DND-41 (cell line): ENCODE data around the gene SLC4A2.

Experiments used
- ATAC-seq: fragments of 200-7000 bp; cut with Tn5 transposase; 3 replicates; pipeline ENCODE4 v1.9.1; 2021; ENCODE audit warnings: low read depth; ENCODE audit not compliant: insufficient read depth
- DNase-seq: peaks from one replicate; pipeline ENCODE4 v3.0.0-alpha.2; 2020
- H2AFZ ChIP-seq: 2 replicates; pipeline ENCODE4 v1.6.0; 2012; ENCODE audit warnings: low read depth, low read length
- H3K27ac ChIP-seq: 2 replicates; pipeline ENCODE4 v1.5.1; 2012; ENCODE audit warnings: low read length, inconsistent platforms
- H3K27me3 ChIP-seq: fragments of 200-600 bp; sonication (generic); 2 replicates; pipeline ENCODE4 v1.6.0; 2012; ENCODE audit warnings: low read length, mild to moderate bottlenecking, inconsistent platforms; ENCODE audit not compliant: insufficient read depth, poor library complexity
- H3K36me3 ChIP-seq: 2 replicates; pipeline ENCODE4 v1.5.1; 2012; ENCODE audit warnings: low read length, inconsistent platforms; ENCODE audit not compliant: insufficient read depth
- H3K4me1 ChIP-seq: 2 replicates; pipeline ENCODE4 v1.5.1; 2012; ENCODE audit warnings: mild to moderate bottlenecking, low read length; ENCODE audit not compliant: insufficient read depth
- H3K4me2 ChIP-seq: 2 replicates; pipeline ENCODE4 v1.6.0; 2012; ENCODE audit warnings: mild to moderate bottlenecking, moderate library complexity, low read length, inconsistent platforms; ENCODE audit not compliant: insufficient read depth
- H3K4me3 ChIP-seq, 2 experiments: fragments of 200-600 bp in 1 of 2; shearing (Covaris generic) in 1 of 2; 2 replicates each; pipeline ENCODE4 v1.5.1; 2012 to 2016; ENCODE audit warnings: inconsistent platforms in 2 of 2, low read length in 2 of 2, mild to moderate bottlenecking in 2 of 2, low read depth in 1 of 2, moderate library complexity in 1 of 2
- H3K79me2 ChIP-seq: 2 replicates; pipeline ENCODE4 v1.6.0; 2012; ENCODE audit warnings: low read length, inconsistent platforms; ENCODE audit not compliant: insufficient read depth
- H3K9ac ChIP-seq: 2 replicates; pipeline ENCODE4 v1.6.0; 2012; ENCODE audit warnings: low read depth, mild to moderate bottlenecking, inconsistent platforms, low read length, moderate library complexity
- H3K9me3 ChIP-seq: 2 replicates; pipeline ENCODE4 v1.5.1; 2012; ENCODE audit warnings: low read length, moderate library complexity, mild to moderate bottlenecking, inconsistent platforms; ENCODE audit not compliant: insufficient read depth, severe bottlenecking
- H4K20me1 ChIP-seq: 2 replicates; pipeline ENCODE4 v1.6.0; 2012; ENCODE audit warnings: low read length; ENCODE audit not compliant: insufficient read depth
- CTCF ChIP-seq: IDR thresholded peaks from 2 replicates; pipeline ENCODE4 v1.5.1; 2012; ENCODE audit warnings: borderline replicate concordance, low read length, moderate library complexity, mild to moderate bottlenecking; ENCODE audit not compliant: poor library complexity, severe bottlenecking; ENCODE audit errors: extremely low read depth
- EZH2 ChIP-seq: IDR thresholded peaks from 3 replicates; pipeline ENCODE4 v1.6.1; 2012; ENCODE audit warnings: borderline replicate concordance, low read depth, mild to moderate bottlenecking, moderate library complexity, low read length, inconsistent platforms; ENCODE audit not compliant: severe bottlenecking

Gene SLC4A2

DNA sequence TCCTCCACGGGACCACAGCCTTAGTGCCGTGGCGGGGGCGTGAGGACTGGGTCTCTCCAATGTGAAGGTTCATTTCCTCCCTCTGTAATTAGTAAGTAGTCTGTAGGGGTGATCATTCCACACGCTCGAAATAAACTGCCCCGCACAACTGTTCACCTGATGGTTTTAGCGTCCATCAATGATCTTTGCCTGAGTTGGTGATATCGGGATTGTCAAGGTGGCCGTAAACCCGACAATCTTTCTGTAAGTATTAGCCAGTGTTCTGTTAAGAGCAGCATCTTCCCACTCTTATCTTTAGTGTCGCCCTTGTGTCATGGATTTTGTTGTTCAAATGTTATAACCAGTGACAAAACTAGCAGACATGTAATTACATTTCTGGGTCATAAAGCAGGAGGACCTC is 44.6 kb downstream of the SLC4A2 start:
- Histone ChIP-seq H3K27me3 (peaks cover 3% of the 10 kb centered on the region), H2AFZ (no peak overlapping the region), H3K9me3 (no peaks in the 10 kb centered on the region), H3K4me3 (no peak overlapping the region), H3K9ac (no peak overlapping the region), H3K79me2 (no peaks in the 10 kb centered on the region; the same call in 1 of the 2 replicates), H3K4me2 (no peak overlapping the region), H3K27ac (no peak overlapping the region), H3K4me1 (no peaks in the 10 kb centered on the region), H3K36me3 (no peaks in the 10 kb centered on the region), H4K20me1 (peaks cover 20% of the 10 kb centered on the region; the same call in 1 of the 2 replicates)
- TF ChIP-seq EZH2 (no peak), CTCF (no peak)
- ATAC-seq (no peak), DNase-seq (no peak)

DNA sequence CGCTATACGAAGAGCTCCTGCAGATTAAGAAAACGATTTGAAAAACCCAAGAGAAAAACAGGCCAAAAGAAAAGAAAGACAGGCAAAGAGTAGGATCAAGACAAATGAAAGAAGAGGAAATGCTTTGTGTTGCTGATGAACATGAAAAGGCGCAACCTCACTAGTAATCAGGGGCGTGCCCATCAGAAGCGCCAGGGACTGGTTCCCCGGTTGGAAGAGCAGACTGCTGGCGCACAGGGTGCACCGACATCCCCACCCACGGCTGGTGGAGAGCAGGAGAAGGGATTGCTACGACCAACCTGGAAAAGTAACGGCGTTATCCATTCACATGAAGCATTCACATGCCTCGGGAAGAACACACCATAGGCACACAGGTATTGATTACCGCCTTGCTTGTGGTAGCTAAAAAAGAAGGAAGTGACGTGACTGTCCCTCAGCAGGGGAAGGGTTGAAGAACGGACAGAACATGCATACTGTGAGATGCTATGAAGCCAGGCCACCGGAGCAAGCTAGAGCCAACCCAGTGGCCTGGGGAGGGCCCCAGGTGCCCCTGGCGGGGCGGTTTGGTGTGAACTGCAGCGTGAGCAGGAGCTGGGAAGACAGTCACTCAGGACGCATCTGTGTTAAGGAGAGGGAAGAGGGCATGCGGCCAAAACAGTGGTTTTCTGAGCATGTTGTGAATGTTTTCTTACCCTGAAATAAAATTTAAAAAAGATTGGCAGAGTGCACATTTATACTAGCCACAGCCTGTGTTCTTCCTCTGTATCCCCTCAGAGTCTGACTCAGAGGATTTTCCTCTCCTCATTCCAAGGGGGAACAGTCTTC is 45.2 kb downstream of the SLC4A2 start:
- H3K27ac ChIP-seq: no peak overlapping the region
- no peak for TF ChIP-seq CTCF
- no peak for TF ChIP-seq EZH2
- H3K4me1 ChIP-seq: no peaks in the 10 kb centered on the region
- DNase-seq (no peak), ATAC-seq (no peak)
- H3K9ac ChIP-seq: no peak overlapping the region
- no peaks in the 10 kb centered on the region for H3K9me3 ChIP-seq
- H4K20me1 ChIP-seq: peaks cover 20% of the 10 kb centered on the region; the same call in 1 of the 2 replicates
- H3K27me3 ChIP-seq: peaks cover 3% of the 10 kb centered on the region
- no peak overlapping the region for H3K4me2 ChIP-seq
- no peaks in the 10 kb centered on the region for H3K36me3 ChIP-seq
- no peaks in the 10 kb centered on the region; the same call in 1 of the 2 replicates for H3K79me2 ChIP-seq
- no peak overlapping the region for H2AFZ ChIP-seq
- H3K4me3 ChIP-seq: no peak overlapping the region

- Histone ChIP-seq H3K36me3 (no peaks in the 10 kb centered on the region), H3K4me1 (no peaks in the 10 kb centered on the region), H2AFZ (no peak overlapping the region), H3K9ac (no peak overlapping the region), H3K4me2 (no peak overlapping the region), H3K27me3 (peaks cover 3% of the 10 kb centered on the region), H4K20me1 (peaks cover 25% of the 10 kb centered on the region), H3K4me3 (no peak overlapping the region), H3K79me2 (no peaks in the 10 kb centered on the region), H3K9me3 (no peaks in the 10 kb centered on the region), H3K27ac (no peak overlapping the region)
- no peak for ATAC-seq
- no peak for DNase-seq
- TF ChIP-seq EZH2 (no peak), CTCF (no peak)
Observed at GRCh38 chr7:151107882-151108281, 48.5 kb downstream of the SLC4A2 start.
